Tracheal epithelial cell (primary cell): ENCODE measurements around the gene KAT2A. TPM values are rescaled to one million over a fixed set of nuclear protein-coding genes. Genes with fewer than 3 reads are reported as not detected.

Experiments
- total RNA-seq: library from RNA; depleted of rRNA; stranded (reverse); fragments of >200 nt; gene quantifications from 2 replicates; pipeline ENCODE4 v1.2.1, GENCODE V29; 2014

KAT2A gene
- total RNA-seq, result 10.9 and 12.5 TPM in 2 replicates

DNA sequence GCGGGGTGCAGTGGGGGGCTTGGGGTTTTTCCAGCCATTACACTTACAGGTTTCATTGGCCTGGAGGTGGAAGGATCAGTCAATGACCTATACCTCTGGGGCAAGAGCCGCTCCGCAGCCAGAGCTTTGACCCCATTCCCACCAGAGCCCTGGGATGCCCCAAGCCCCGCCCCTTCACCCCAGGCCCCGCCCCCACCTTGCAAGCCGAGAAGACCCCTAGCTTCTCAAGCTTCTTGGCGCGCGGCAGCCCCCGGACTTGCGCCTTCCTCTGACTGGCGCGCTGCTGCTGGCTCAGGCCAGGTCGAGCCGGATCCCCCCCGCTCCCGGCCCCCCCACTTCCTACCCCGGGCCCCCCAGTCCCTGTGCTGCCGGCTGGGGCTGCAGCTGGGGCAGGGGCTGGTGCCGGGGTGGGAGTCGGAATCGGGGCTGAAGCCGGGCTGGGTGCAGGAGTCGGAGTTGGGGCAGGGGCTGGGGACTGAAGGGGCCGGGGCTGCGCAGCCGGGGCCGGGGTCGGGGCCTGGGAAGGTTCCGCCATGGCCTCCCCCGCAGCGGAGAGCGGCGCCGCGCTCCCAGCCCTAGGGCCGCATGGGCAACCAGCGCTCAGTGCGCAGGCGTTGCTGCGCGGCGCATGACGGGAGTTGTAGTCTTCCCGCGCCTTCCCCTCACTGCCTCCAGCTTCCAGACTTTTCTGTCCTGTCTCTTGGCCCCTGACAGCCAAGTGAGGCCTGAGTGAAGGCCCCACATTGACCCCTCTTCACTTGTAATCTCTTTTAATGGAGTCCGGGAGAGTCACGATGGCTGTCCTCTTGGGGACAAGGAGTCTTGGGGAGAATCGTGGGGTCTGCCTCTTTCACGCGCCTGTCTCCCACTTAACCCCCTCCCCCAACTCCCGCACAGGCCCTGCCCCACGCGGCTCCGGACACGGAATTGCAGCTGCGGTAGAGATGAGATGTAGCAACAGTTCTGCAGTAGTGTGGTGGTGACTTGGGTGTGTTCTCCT, at the start of gene KAT2A:
Gene KAT2A, minus strand, starts transcription at position 598 of the 1,000 bp plus-strand sequence. Its CDS starts 63 bp downstream, at position 535.

DNA sequence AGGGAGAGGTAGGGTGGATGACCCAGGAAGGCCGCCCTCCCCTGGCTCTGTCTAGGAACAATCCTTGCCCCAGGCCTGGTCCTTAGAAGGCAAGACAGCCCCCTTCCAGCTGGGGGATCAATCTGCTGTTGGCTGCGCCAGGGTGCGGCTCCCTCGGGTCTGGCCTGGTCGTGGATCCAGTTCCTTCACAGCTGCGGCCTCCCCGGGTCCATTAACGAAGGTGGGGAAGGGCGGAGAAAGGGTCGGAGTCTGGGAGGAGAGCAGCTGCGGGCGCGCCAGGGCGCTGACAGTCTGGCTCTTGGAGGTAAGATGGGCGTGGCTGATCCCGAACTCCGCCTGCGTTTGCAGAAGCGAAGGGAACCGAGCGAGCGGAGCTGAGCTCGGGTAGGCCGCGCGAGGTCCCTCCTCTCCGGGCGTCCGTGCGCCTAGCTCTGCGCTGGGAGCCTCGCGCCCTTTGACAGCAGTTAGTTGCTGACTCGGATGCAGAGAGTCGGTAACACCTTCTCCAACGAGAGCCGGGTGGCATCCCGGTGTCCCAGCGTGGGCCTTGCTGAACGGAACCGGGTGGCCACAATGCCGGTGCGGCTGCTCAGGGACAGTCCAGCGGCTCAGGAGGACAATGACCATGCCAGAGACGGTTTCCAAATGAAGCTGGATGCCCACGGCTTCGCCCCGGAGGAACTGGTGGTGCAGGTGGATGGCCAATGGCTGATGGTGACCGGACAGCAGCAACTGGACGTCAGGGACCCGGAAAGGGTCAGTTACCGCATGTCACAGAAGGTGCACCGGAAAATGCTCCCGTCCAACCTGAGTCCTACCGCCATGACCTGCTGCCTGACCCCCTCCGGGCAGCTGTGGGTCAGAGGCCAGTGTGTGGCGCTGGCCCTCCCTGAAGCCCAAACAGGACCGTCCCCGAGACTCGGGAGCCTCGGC, 1.5 kb upstream of the KAT2A start, which contains the start of gene HSPB9:
Gene HSPB9, plus strand, starts transcription at position 434 of the 933 bp plus-strand sequence. Its CDS starts 47 bp downstream, at position 481.

DNA sequence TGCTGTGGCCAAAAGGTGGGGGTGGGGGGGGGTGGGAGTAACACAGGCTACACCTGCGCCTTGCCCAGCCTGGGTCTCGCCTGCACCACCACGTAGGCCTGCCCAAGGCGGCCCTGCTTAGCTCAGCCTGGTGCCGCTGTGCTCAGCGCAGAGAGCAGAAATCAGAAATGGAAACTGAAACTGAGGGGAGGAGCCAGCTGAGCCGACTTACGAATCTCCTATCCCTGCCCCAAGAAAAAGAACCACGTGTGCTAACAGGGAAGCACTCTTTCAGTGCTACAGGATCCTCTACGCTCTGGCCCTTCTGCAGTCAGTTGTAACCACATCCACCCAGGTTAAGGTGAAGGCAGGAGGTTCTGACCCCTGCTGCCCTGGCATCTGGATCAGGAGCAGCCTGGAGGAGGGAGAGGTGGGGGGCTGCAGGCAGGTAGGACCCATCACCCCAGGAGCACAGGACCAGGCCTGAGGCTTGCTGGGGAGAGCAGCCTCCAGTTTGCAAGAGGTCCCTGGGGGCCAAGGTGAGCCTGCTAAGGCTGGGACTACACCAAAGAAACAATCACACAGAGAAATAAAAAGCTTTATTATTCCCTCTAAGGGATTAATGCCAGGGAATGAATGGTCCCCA, 8.5 kb downstream of the KAT2A start, which contains the start of gene DHX58:
Gene DHX58, minus strand, starts transcription at position 163 of the 625 bp plus-strand sequence. CDS start 822 bp downstream, outside the sequence.

DNA sequence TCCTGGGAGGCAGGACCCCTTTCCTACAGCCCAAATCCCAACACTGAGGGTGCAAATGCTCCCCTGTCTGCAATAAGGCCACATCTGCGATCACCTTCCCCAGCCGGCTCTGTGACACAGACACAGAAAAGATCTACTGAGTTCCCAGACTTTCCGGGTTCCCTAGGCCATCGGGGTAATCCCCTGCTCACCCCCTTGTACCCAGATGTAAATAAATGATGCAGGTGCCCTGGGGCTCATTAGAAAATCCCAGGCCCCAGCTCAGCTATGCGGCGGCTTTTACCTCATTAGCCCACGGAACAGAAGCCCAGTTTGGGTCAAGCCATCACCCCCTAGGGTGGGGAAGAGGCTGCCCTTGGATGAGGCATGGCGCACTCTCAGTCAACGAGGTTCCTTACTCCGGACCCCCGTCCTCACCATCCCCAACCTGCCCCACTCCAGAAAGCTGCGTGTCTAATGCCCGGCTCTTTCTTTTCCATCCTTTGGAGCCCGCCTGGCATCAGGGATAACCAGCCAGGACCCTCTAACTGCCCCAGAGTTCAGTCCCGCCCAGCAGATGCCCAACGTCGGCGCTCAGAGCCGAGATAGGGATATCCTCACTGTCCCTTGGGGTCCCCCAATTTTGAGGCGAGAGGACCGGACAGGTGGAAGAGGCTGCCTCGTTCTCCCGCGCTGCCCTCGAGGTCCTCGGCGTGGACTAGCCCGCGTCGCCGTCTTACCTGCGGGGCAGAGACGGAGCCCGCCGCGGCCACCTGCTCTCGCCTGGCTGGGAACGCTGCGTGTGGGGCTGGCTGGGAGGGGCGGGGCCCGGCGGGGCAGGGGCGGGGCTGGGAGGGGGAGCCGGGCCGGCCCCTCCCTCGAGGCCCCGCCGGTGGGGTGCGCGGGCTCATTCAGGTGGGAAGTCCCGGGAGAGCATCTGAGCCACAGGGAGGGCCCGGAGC, 23.2 kb downstream of the KAT2A start, which contains the start of gene ZNF385C:
Gene ZNF385C, minus strand, starts transcription at position 783 of the 941 bp plus-strand sequence. CDS start 35,417 bp downstream, outside the sequence.

Other genes starting within 250 kb of the KAT2A start
- 106 and 230 TPM in 2 replicates for gene ACLY, start 202.4 kb downstream of the KAT2A start, total RNA-seq
- 0.72 TPM in 1 of 2 replicates, not detected in the other for gene ODAD4, start 190.8 kb downstream of the KAT2A start, total RNA-seq
- gene CNP, start 154.6 kb downstream of the KAT2A start, total RNA-seq, result 22.0 and 36.4 TPM in 2 replicates
- gene DNAJC7, start 103.9 kb downstream of the KAT2A start, total RNA-seq, result 41.1 and 48.0 TPM in 2 replicates
- gene NKIRAS2, start 101.3 kb downstream of the KAT2A start, total RNA-seq, result 17.9 and 23.4 TPM in 2 replicates
- 0.48 and 0.64 TPM in 2 replicates for gene C17orf113, start 70.8 kb downstream of the KAT2A start, total RNA-seq
- gene ZNF385C, start 22.9 kb downstream of the KAT2A start, total RNA-seq, result under 0.01 TPM in 1 of 2 replicates, not detected in the other
- 6.0 and 10.8 TPM in 2 replicates for gene DHX58, start 8.7 kb downstream of the KAT2A start, total RNA-seq
- not detected in 2 replicates for gene HSPB9, start 1.4 kb upstream of the KAT2A start, total RNA-seq
- 48.2 and 67.5 TPM in 2 replicates for gene RAB5C, start 33.6 kb upstream of the KAT2A start, total RNA-seq
- 0.21 TPM in 1 of 2 replicates, not detected in the other for gene KCNH4, start 59.8 kb upstream of the KAT2A start, total RNA-seq
- gene HCRT, start 64.1 kb upstream of the KAT2A start, total RNA-seq, result not detected in 2 replicates
- 11.3 and 12.8 TPM in 2 replicates for gene GHDC, start 73.1 kb upstream of the KAT2A start, total RNA-seq
- gene STAT5B, start 155.0 kb upstream of the KAT2A start, total RNA-seq, result 15.4 and 17.7 TPM in 2 replicates
- gene STAT5A, start 167.1 kb upstream of the KAT2A start, total RNA-seq, result 1.3 and 17.4 TPM in 2 replicates